BE2C (cell line): ENCODE measurements around the gene CPSF4.
"Not testable (repeated sequence)": the region's sequence is repeated elsewhere in the genome, so short reads cannot be mapped to it uniquely, and the experiment has no call there.

Experiments
- DNase-seq: peaks from one replicate; pipeline ENCODE4 v3.0.0-alpha.2; 2020
- H3K27me3 ChIP-seq: fragments of 250-450 bp; sonication (Bioruptor Pico); 2 replicates; pipeline ENCODE4 v1.5.1; 2020; ENCODE audit warnings: mild to moderate bottlenecking
- H3K36me3 ChIP-seq: fragments of 250-450 bp; sonication (Bioruptor Pico); 2 replicates; pipeline ENCODE4 v1.5.1; 2020; ENCODE audit warnings: mild to moderate bottlenecking
- H3K4me1 ChIP-seq: fragments of 250-450 bp; sonication (Bioruptor Pico); 2 replicates; pipeline ENCODE4 v1.5.1; 2020
- H3K4me3 ChIP-seq: 2 replicates; pipeline ENCODE4 v1.5.1; 2011; ENCODE audit warnings: low read depth, low read length
- H3K9me3 ChIP-seq: fragments of 250-450 bp; sonication (Bioruptor Pico); 2 replicates; pipeline ENCODE4 v1.5.1; 2020
- CTCF ChIP-seq: IDR thresholded peaks from 2 replicates; pipeline ENCODE4 v1.5.1; 2012; ENCODE audit warnings: mild to moderate bottlenecking, low read depth, low read length

CPSF4 gene

GRCh38 chr7:99422625-99423024, 16.1 kb upstream of the CPSF4 start:
- Histone ChIP-seq H3K27me3 (no peaks in the 10 kb centered on the region), H3K4me1 (no peaks in the 10 kb centered on the region), H3K4me3 (no peak overlapping the region), H3K36me3 (peaks cover 73% of the 10 kb centered on the region), H3K9me3 (no peaks in the 10 kb centered on the region)
- no peak for DNase-seq
- TF ChIP-seq CTCF, result no peak

GRCh38 chr7:99424932-99425730, 13.6 kb upstream of the CPSF4 start:
- peaks cover 64% of the 10 kb centered on the region for H3K36me3 ChIP-seq
- H3K4me3 ChIP-seq, result no peak overlapping the region
- H3K27me3 ChIP-seq, result no peaks in the 10 kb centered on the region
- H3K4me1 ChIP-seq, result no peaks in the 10 kb centered on the region
- TF ChIP-seq CTCF, result no peak
- no peak for DNase-seq
- no peaks in the 10 kb centered on the region for H3K9me3 ChIP-seq

DNA sequence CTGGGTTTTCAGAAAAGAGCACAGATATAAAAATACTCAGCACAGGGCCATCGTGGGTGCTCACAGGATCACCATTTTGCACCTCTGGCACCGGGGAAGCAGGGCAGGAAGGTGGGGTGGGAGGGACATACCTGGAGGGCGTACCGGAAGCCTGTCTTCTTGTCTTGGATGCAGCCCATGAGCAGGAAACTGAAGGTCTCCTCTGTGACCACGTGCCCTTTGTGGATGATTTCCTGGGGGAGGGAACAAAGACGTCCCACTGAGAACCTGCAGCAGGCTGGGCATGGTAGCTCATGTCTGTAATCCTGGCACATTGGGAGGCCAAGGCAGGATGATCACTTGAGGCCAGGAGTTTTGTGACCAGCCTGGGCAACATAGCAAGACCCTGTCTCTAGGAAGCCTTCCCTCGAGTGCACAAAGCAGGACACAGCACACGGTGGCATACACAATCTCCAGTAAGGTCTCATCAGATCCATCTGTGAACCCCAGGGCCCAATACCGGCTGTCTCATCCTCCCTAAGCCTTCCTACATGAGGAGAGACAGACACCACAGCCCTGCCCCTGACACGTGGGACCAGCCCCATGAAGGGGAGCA, 9.7 kb upstream of the CPSF4 start:
- no peak overlapping the region for H3K4me3 ChIP-seq
- peaks cover 73% of the 10 kb centered on the region for H3K36me3 ChIP-seq
- no peaks in the 10 kb centered on the region for H3K27me3 ChIP-seq
- H3K4me1 ChIP-seq, result no peaks in the 10 kb centered on the region
- DNase-seq, result no peak
- no peaks in the 10 kb centered on the region for H3K9me3 ChIP-seq
- TF ChIP-seq CTCF, result no peak

GRCh38 chr7:99429756-99430155, 9.0 kb upstream of the CPSF4 start:
- TF ChIP-seq CTCF, result no peak
- H3K27me3 ChIP-seq, result no peaks in the 10 kb centered on the region
- H3K36me3 ChIP-seq, result peaks cover 69% of the 10 kb centered on the region
- H3K4me1 ChIP-seq, result no peaks in the 10 kb centered on the region
- DNase-seq, result no peak
- no peak overlapping the region for H3K4me3 ChIP-seq
- H3K9me3 ChIP-seq, result no peaks in the 10 kb centered on the region

DNA sequence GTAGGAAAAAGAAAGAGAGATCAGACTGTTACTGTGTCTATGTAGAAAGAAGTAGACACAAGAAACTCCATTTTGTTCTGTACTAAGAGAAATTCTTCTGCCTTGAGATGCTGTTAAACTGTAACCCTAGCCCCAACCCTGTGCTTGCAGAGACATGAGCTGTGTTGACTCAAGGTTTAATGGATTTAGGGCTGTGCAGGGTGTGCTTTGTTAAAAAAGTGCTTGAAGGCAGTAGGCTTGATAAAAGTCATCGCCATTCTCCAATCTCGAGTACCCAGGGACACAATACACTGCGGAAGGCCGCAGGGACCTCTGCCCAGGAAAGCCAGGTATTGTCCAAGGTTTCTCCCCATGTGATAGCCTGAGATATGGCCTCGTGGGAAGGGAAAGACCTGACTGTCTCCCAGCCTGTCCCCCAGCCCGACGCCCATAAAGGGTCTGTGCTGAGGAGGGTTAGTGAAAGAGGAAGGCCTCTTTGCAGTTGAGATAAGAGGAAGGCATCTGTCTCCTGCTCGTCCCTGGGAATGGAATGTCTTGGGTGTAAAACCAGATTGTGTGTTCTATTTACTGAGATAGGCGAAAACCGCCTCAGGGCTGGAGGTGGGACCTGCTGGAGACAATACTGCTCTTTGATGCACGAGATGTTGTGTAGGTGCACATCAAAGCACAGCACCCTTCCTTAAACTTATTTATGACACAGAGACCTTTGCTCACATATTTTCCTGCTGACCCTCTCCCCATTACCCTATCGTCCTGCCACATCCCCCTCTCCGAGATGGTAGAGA, 6.8 kb upstream of the CPSF4 start:
- H3K9me3 ChIP-seq, H3K4me3 ChIP-seq, H3K27me3 ChIP-seq, H3K4me1 ChIP-seq, DNase-seq: not testable (repeated sequence)
- peaks cover 65% of the 10 kb centered on the region for H3K36me3 ChIP-seq

GRCh38 chr7:99433158-99433557, 5.6 kb upstream of the CPSF4 start:
- H3K9me3 ChIP-seq, result no peaks in the 10 kb centered on the region
- no peak for TF ChIP-seq CTCF
- peaks cover 65% of the 10 kb centered on the region for H3K36me3 ChIP-seq
- H3K27me3 ChIP-seq, result no peaks in the 10 kb centered on the region
- DNase-seq, result no peak
- no peaks in the 10 kb centered on the region; the same call in 1 of the 2 replicates for H3K4me1 ChIP-seq
- no peak overlapping the region for H3K4me3 ChIP-seq
